ENCODE measurements around the gene ARHGAP22. TPM values are rescaled to one million over a fixed set of nuclear protein-coding genes. Genes with fewer than 3 reads are reported as not detected.
A peak's percentile ranks its signal among the peaks of the same experiment; 100 is the strongest.

The ARHGAP22 gene
- total RNA-seq, 1 donor from 2014 or later = 0.82 TPM

- H3K27ac Mint-ChIP-seq = no peak overlapping the region
- CTCF ChIA-PET = interaction anchor here (0.7 kb wide), 1 partner anchor 9 kb away, joined by 3 read pairs; no protein-coding TSS in a partner anchor
- no peak for ATAC-seq (ENCODE audit: low read depth)
Observed at GRCh38 chr10:48518986-48519385, 85.9 kb downstream of the ARHGAP22 start.

GRCh38 chr10:48517911-48518811 is 86.7 kb downstream of the ARHGAP22 start:
- CTCF ChIA-PET = interaction anchor here (0.7 kb wide), 1 partner anchor 9 kb away, joined by 3 read pairs; no protein-coding TSS in a partner anchor
- Mint-ChIP-seq H3K36me3 (ENCODE audit: low read depth) (peaks cover 5% of the 10 kb centered on the region), H3K4me3 (no peak overlapping the region), H3K4me1 (peaks cover 28% of the 10 kb centered on the region), H3K9me3 (peaks cover 9% of the 10 kb centered on the region), H3K27me3 (peaks cover 13% of the 10 kb centered on the region), H3K27ac (peak overlapping the region; percentile 21)
- ATAC-seq (ENCODE audit: low read depth) (peak; percentile 65), DNase-seq (peak; percentile 14)
- TF ChIP-seq, protein P1, sequence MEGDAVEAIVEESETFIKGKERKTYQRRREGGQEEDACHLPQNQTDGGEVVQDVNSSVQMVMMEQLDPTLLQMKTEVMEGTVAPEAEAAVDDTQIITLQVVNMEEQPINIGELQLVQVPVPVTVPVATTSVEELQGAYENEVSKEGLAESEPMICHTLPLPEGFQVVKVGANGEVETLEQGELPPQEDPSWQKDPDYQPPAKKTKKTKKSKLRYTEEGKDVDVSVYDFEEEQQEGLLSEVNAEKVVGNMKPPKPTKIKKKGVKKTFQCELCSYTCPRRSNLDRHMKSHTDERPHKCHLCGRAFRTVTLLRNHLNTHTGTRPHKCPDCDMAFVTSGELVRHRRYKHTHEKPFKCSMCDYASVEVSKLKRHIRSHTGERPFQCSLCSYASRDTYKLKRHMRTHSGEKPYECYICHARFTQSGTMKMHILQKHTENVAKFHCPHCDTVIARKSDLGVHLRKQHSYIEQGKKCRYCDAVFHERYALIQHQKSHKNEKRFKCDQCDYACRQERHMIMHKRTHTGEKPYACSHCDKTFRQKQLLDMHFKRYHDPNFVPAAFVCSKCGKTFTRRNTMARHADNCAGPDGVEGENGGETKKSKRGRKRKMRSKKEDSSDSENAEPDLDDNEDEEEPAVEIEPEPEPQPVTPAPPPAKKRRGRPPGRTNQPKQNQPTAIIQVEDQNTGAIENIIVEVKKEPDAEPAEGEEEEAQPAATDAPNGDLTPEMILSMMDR (IDR thresholded peaks at IDR 0.05) = no peak
- POLR2A ChIA-PET = no interaction called here
- intact Hi-C loops (cut with micrococcal nuclease) = no loop called here

More at GRCh38 chr10:48518986-48519385, 85.9 kb downstream of the ARHGAP22 start:
- peaks cover 13% of the 10 kb centered on the region for H3K27me3 Mint-ChIP-seq
- peaks cover 28% of the 10 kb centered on the region for H3K4me1 Mint-ChIP-seq
- DNase-seq = no peak
- intact Hi-C loops (cut with micrococcal nuclease) = no loop called here
- H3K9me3 Mint-ChIP-seq = peaks cover 8% of the 10 kb centered on the region
- TF ChIP-seq, protein P1 (IDR thresholded peaks at IDR 0.05) = no peak
- H3K36me3 Mint-ChIP-seq (ENCODE audit: low read depth) = peaks cover 4% of the 10 kb centered on the region
- POLR2A ChIA-PET = no interaction called here
- H3K4me3 Mint-ChIP-seq = no peak overlapping the region

DNA sequence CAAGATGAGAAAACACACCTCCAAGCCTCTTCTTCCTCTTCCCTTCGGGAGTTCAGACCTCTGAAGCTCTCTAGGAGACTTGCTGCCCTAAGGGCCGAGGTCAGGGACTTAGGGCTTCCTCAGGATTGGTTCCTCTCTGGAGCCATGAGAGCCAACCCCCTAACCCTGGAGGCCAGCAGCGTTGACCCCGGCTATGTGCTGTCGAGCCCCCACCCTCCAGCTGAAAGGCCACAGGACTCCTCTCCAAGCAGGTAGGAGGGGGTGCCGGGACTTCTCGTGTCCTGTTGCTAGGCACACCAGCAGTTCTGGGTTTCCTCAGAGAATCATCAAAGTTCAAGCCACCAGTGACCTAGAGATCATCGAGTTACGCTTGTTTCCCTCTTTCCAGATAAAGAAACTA is 87.4 kb downstream of the ARHGAP22 start:
- no peak for DNase-seq
- H3K4me3 Mint-ChIP-seq = no peak overlapping the region
- no peak for ATAC-seq (ENCODE audit: low read depth)
- H3K36me3 Mint-ChIP-seq (ENCODE audit: low read depth) = peaks cover 5% of the 10 kb centered on the region
- peaks cover 9% of the 10 kb centered on the region for H3K9me3 Mint-ChIP-seq
- ChIA-PET POLR2A (no interaction called here), CTCF (no interaction called here)
- H3K27me3 Mint-ChIP-seq = peaks cover 8% of the 10 kb centered on the region
- H3K4me1 Mint-ChIP-seq = peaks cover 28% of the 10 kb centered on the region
- intact Hi-C loops (cut with micrococcal nuclease) = no loop called here
- H3K27ac Mint-ChIP-seq = no peak overlapping the region
- TF ChIP-seq, protein P1 (IDR thresholded peaks at IDR 0.05) = no peak

DNA sequence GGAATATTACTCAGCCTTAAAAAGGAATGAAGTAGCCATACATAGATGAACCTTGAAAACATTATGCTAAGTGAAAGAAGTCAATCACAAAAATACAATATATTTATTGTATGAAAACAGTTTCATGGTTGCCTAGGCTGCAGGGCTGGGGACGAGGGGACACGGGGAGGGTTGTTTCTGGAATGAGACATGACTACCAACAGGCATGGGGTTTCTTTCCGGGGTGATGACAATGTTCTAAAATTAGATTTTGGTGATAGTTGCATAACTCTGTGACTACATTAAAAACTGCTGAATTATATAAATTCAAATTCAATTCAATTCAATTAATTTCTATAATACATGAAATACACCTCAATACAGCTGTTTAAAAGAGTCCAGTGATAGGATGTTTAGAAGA is 88.0 kb downstream of the ARHGAP22 start:
- ChIA-PET POLR2A (no interaction called here), CTCF (no interaction called here)
- Mint-ChIP-seq H3K4me3 (no peak overlapping the region), H3K27me3 (peaks cover 6% of the 10 kb centered on the region), H3K9me3 (peaks cover 9% of the 10 kb centered on the region), H3K36me3 (ENCODE audit: low read depth) (peaks cover 5% of the 10 kb centered on the region), H3K4me1 (peaks cover 33% of the 10 kb centered on the region), H3K27ac (no peak overlapping the region)
- TF ChIP-seq, protein P1 (IDR thresholded peaks at IDR 0.05) = no peak
- DNase-seq (no peak), ATAC-seq (ENCODE audit: low read depth) (no peak)
- intact Hi-C loops (cut with micrococcal nuclease) = no loop called here

- no peak overlapping the region for H3K4me3 Mint-ChIP-seq
- H3K27me3 Mint-ChIP-seq = peaks cover 1% of the 10 kb centered on the region
- intact Hi-C loops (cut with micrococcal nuclease) = no loop called here
- ChIA-PET POLR2A (no interaction called here), CTCF (no interaction called here)
- DNase-seq = no peak
- H3K4me1 Mint-ChIP-seq = peaks cover 35% of the 10 kb centered on the region
- H3K9me3 Mint-ChIP-seq = peaks cover 9% of the 10 kb centered on the region
- no peak for ATAC-seq (ENCODE audit: low read depth)
- H3K36me3 Mint-ChIP-seq (ENCODE audit: low read depth) = peaks cover 5% of the 10 kb centered on the region
- TF ChIP-seq, protein P1 (IDR thresholded peaks at IDR 0.05) = no peak
- no peak overlapping the region for H3K27ac Mint-ChIP-seq
Observed at GRCh38 chr10:48514916-48515315, 90.0 kb downstream of the ARHGAP22 start.

All from activated B cell treated with CpG ODN at 0.5 μM for 24 hours (primary cell).